GM12801 (cell line): Measurements from ENCODE around the gene ACOT12.

Experiments
- CTCF ChIP-seq: IDR thresholded peaks from one replicate; pipeline ENCODE4 v1.5.1; 2011; ENCODE audit warnings: control low read depth; ENCODE audit not compliant: insufficient read length; ENCODE audit errors: extremely low read depth

The ACOT12 gene

DNA sequence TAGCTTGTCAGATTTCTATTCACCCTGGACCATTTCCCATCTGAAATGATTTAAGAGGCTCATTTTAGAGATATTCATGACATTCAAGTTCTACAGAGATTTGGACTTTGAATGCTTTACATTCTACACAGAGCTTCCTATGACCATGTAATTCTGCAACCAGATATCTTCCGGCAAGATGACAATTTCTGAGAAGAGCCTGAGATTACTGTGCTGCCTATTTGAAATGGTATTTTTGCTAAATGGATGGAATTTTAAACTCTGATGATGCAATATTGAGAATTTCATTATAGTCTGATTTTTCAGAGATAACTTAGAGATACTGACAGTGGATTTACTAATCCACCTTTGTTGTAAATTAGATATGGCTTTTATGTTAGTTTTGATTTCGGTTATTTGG, 16.0 kb upstream of the ACOT12 start:
- no peak for TF ChIP-seq CTCF

DNA sequence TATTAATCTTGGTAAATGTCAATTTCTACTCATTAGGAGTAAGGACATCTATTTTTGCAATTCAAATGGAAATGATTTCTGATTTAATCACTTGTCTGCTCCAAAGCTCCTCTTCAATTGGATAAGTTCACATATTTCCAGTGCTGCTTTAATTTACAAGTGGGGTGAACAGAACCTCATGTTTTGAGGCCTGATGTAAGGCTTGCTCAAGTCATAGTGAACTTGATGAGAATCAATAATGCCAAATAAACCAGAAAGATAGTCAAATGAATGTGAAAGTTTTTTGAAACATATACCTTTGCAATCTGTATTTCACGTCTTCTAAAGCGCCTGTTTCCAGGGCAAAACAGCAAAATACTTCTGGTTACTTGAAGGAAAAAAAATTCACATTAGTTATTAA, 15.4 kb upstream of the ACOT12 start:
- no peak for TF ChIP-seq CTCF

GRCh38 chr5:81408496-81408895, 14.6 kb upstream of the ACOT12 start:
- TF ChIP-seq CTCF, result no peak

- no peak for TF ChIP-seq CTCF
These were observed 11.4 kb upstream of the ACOT12 start for GRCh38 chr5:81405126-81405891.

GRCh38 chr5:81402192-81402930, 8.4 kb upstream of the ACOT12 start:
- no peak for TF ChIP-seq CTCF

- no peak for TF ChIP-seq CTCF
These were observed 7.3 kb upstream of the ACOT12 start for GRCh38 chr5:81401266-81401665.

DNA sequence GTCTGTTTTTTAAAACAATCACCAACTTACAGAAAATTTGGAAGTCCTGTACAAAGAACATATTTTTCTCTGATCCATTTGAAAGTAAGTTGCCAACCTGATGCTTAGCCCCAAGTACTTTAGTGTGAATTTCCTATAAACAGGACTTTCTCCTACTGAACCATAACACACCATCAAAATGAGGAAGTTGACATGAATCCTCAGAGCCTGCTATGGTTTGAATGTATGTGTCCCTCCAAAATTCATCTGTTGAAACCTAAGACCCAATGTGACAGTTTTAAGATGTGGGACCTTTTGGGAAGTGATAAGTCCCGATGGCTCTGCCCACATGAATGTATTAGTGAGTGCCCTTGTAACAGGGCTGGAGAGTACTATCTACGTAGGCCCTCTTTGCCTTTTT, 6.4 kb upstream of the ACOT12 start:
- TF ChIP-seq CTCF, result no peak
